ENCODE measurements around the gene RIF1.

- TF ChIP-seq CTCF (IDR thresholded peaks at IDR 0.05; ENCODE audit: insufficient read depth, low read length, poor library complexity, severe bottlenecking) = no peak
- TF ChIP-seq EZH2phosphoT487 (conservative IDR thresholded peaks at IDR 0.05; ENCODE audit: low read length) = no peak
These were observed 73.8 kb downstream of the RIF1 start for GRCh38 chr2:151483546-151483945.
